Endothelial cell of umbilical vein (primary cell): Measurements from ENCODE around the gene AEBP1. TPM values are rescaled to one million over a fixed set of nuclear protein-coding genes. Genes with fewer than 3 reads are reported as not detected.

Experiments used
- microRNA-seq: library from miRNA; unstranded; fragments of <30 nt; microRNA quantifications from one replicate; pipeline ENCODE4 v1.2.0, GENCODE V29; 2021; ENCODE audit warnings: borderline number of aligned reads, borderline replicate concordance
- polyA plus RNA-seq, 4 experiments: library from polyadenylated mRNA; depleted of rRNA in 3 of 4; stranded (reverse) in 3 of 4; unstranded in 1 of 4; fragments of >200 nt; gene quantifications; 2 replicates each; pipeline versions ENCODE4 v1.2.1 to v1.2.3, GENCODE V29; 2011 to 2012; ENCODE audit warnings: missing spikeins in 1 of 4
- small RNA-seq: library from RNA; depleted of rRNA; stranded (forward); fragments of <200 nt; gene quantifications from one replicate; pipeline ENCODE3, GENCODE V24; 2012; ENCODE audit warnings: low replicate concordance, low read depth; ENCODE audit not compliant: insufficient read depth, insufficient read length
- total RNA-seq: library from RNA; stranded (reverse); gene quantifications from 2 replicates; pipeline ENCODE4 v1.2.3, GENCODE V29; 2021

Gene AEBP1
- total and polyA plus RNA-seq, 2 donors (not counting 3 experiments of a cell fraction or from before 2014, with no cell fraction given) = 20.6 to 48.0 TPM

Small RNA genes lying within 50 kb of the gene (microRNA-seq; reads per million reads assigned to microRNA genes)
- not detected for gene MIR6838

Small RNA genes lying within 50 kb of the gene (small RNA-seq; reads per million reads assigned to genes)
- gene RNA5SP230 = not detected

Other genes with a start within 250 kb of the AEBP1 start
- 105 and 110 TPM in 2 replicates for gene MRPS24, start 234.8 kb upstream of the AEBP1 start, total RNA-seq
- gene MRPS24, start 234.8 kb upstream of the AEBP1 start, polyA plus RNA-seq = 279 and 293 TPM in 2 replicates
- gene URGCP, start 197.7 kb upstream of the AEBP1 start, total RNA-seq = 25.3 and 26.8 TPM in 2 replicates
- gene URGCP, start 197.7 kb upstream of the AEBP1 start, polyA plus RNA-seq = 13.1 and 14.9 TPM in 2 replicates
- 11.3 and 11.7 TPM in 2 replicates for gene UBE2D4, start 177.9 kb upstream of the AEBP1 start, total RNA-seq
- gene UBE2D4, start 177.9 kb upstream of the AEBP1 start, polyA plus RNA-seq = 19.8 and 27.1 TPM in 2 replicates
- gene SPDYE1, start 106.4 kb upstream of the AEBP1 start, total RNA-seq = 0.12 TPM in 1 of 2 replicates, not detected in the other
- gene SPDYE1, start 106.4 kb upstream of the AEBP1 start, polyA plus RNA-seq = not detected in 2 replicates
- gene DBNL, start 59.6 kb upstream of the AEBP1 start, total RNA-seq = 92.1 and 94.0 TPM in 2 replicates
- gene DBNL, start 59.6 kb upstream of the AEBP1 start, polyA plus RNA-seq = 123 and 127 TPM in 2 replicates
- gene PGAM2, start 38.8 kb upstream of the AEBP1 start, total RNA-seq = not detected in 2 replicates
- gene PGAM2, start 38.8 kb upstream of the AEBP1 start, polyA plus RNA-seq = 0.11 and 0.19 TPM in 2 replicates
- gene POLM, start 21.8 kb upstream of the AEBP1 start, total RNA-seq = 14.6 and 20.0 TPM in 2 replicates
- gene POLM, start 21.8 kb upstream of the AEBP1 start, polyA plus RNA-seq = 10.5 and 12.4 TPM in 2 replicates
- gene POLD2, start 19.2 kb downstream of the AEBP1 start, total RNA-seq = 96.5 and 106 TPM in 2 replicates
- gene POLD2, start 19.2 kb downstream of the AEBP1 start, polyA plus RNA-seq = 122 and 137 TPM in 2 replicates
- not detected in 2 replicates for gene MYL7, start 37.0 kb downstream of the AEBP1 start, total RNA-seq
- not detected in 2 replicates for gene MYL7, start 37.0 kb downstream of the AEBP1 start, polyA plus RNA-seq
- 0.32 and 0.51 TPM in 2 replicates for gene GCK, start 85.1 kb downstream of the AEBP1 start, total RNA-seq
- gene GCK, start 85.1 kb downstream of the AEBP1 start, polyA plus RNA-seq = 0.13 and 0.17 TPM in 2 replicates
- 117 and 120 TPM in 2 replicates for gene YKT6, start 96.6 kb downstream of the AEBP1 start, total RNA-seq
- gene YKT6, start 96.6 kb downstream of the AEBP1 start, polyA plus RNA-seq = 110 and 117 TPM in 2 replicates
- 1.4 and 1.6 TPM in 2 replicates for gene CAMK2B, start 221.2 kb downstream of the AEBP1 start, total RNA-seq
- 0.57 and 0.72 TPM in 2 replicates for gene CAMK2B, start 221.2 kb downstream of the AEBP1 start, polyA plus RNA-seq